SK-N-SH (cell line): ENCODE results near the gene MRPL46. TPM values are rescaled to one million over a fixed set of nuclear protein-coding genes. Genes with fewer than 3 reads are reported as not detected.

Experiments used
- CTCF ChIA-PET: fragments of 300-600, 350-600 bp; formaldehyde crosslinking; extraction: SDS; loops from one replicate; lab custom pipeline; 2021; lab: Yijun Ruan, JAX
- POLR2A ChIA-PET: fragments of 350-600 bp; sonication (Branson Sonifier 250); formaldehyde crosslinking; extraction: SDS; loops from one replicate; lab custom pipeline; 2020; ENCODE audit warnings: antibody characterized with exemption, inconsistent platforms; lab: Yijun Ruan, JAX
- DNase-seq: peaks from one replicate; pipeline ENCODE4 v3.0.0; 2012
- H2AFZ ChIP-seq: fragments of 200-600 bp; sonication (generic); 2 replicates; pipeline ENCODE4 v1.8.1; 2016; ENCODE audit warnings: antibody characterized with exemption, mild to moderate bottlenecking, low read depth
- H3F3A ChIP-seq: fragments of 200-600 bp; sonication (generic); replicated peaks from 2 replicates; pipeline ENCODE3; 2016; ENCODE audit warnings: antibody characterized with exemption, mild to moderate bottlenecking; ENCODE audit not compliant: insufficient read depth
- H3K27ac ChIP-seq, 2 experiments: fragments of 200-500 bp in 1 of 2; fragments of 200-600 bp in 1 of 2; sonication (Bioruptor generic) in 1 of 2; sonication (generic), shearing (Covaris generic) in 1 of 2; 2 replicates each; pipeline versions ENCODE4 v1.5.1 to v1.6.1; 2014 to 2016; ENCODE audit warnings: low read depth in 2 of 2, inconsistent platforms in 1 of 2, low read length in 1 of 2, mild to moderate bottlenecking in 1 of 2, mixed read lengths in 1 of 2
- H3K27me3 ChIP-seq: fragments of 200-600 bp; sonication (generic), shearing (Covaris generic); 2 replicates; pipeline ENCODE4 v1.6.1; 2016; ENCODE audit warnings: mixed run types; ENCODE audit not compliant: insufficient read depth
- H3K36me3 ChIP-seq, 2 experiments: fragments of 200-500 bp in 1 of 2; fragments of 200-600 bp in 1 of 2; sonication (Bioruptor generic) in 1 of 2; sonication (generic) in 1 of 2; replicated peaks in 1 of 2; 2 replicates each; pipeline versions ENCODE3 to v1.5.1; 2014 to 2016; ENCODE audit warnings: low read length in 1 of 2, mild to moderate bottlenecking in 1 of 2; ENCODE audit not compliant: insufficient read depth in 2 of 2, control insufficient read depth in 1 of 2
- H3K4me1 ChIP-seq, 2 experiments: fragments of 200-500 bp in 1 of 2; fragments of 200-600 bp in 1 of 2; sonication (Bioruptor generic) in 1 of 2; sonication (generic), shearing (Covaris generic) in 1 of 2; 2 replicates each; pipeline versions ENCODE4 v1.5.1 to v1.6.1; 2014 to 2016; ENCODE audit warnings: low read depth in 1 of 2, low read length in 1 of 2, mixed run types in 1 of 2; ENCODE audit not compliant: insufficient read depth in 2 of 2, control insufficient read depth in 1 of 2
- H3K4me2 ChIP-seq: fragments of 200-600 bp; sonication (generic), shearing (Covaris generic); 2 replicates; pipeline ENCODE4 v1.6.1; 2017; ENCODE audit warnings: mixed run types
- H3K4me3 ChIP-seq, 2 experiments: fragments of 200-500 bp in 1 of 2; fragments of 200-600 bp in 1 of 2; sonication (Bioruptor generic) in 1 of 2; sonication (generic), shearing (Covaris generic) in 1 of 2; 2 replicates each; pipeline versions ENCODE4 v1.5.1 to v1.8.1; 2014 to 2016; ENCODE audit warnings: low read depth in 2 of 2, inconsistent platforms in 1 of 2, low read length in 1 of 2, mild to moderate bottlenecking in 1 of 2, mixed read lengths in 1 of 2, moderate library complexity in 1 of 2
- H3K79me2 ChIP-seq: fragments of 200-600 bp; sonication (generic); 2 replicates; pipeline ENCODE4 v1.8.1; 2017; ENCODE audit warnings: mild to moderate bottlenecking; ENCODE audit not compliant: insufficient read depth
- H3K9ac ChIP-seq: fragments of 200-600 bp; sonication (generic); 2 replicates; pipeline ENCODE4 v1.6.1; 2017; ENCODE audit warnings: mixed run types
- H3K9me2 ChIP-seq: fragments of 200-600 bp; sonication (generic); 2 replicates; pipeline ENCODE4 v1.6.1; 2017; ENCODE audit warnings: mixed run types
- H3K9me3 ChIP-seq: fragments of 200-600 bp; sonication (generic); 2 replicates; pipeline ENCODE4 v1.6.1; 2017; ENCODE audit warnings: mixed run types, mild to moderate bottlenecking, moderate library complexity
- H4K20me1 ChIP-seq: fragments of 200-600 bp; sonication (generic); 2 replicates; pipeline ENCODE4 v1.6.1; 2017; ENCODE audit warnings: mild to moderate bottlenecking, mixed run types; ENCODE audit not compliant: insufficient read depth
- ELF1 ChIP-seq: IDR thresholded peaks from 2 replicates; pipeline ENCODE4 v1.4.0; 2012
- EZH2phosphoT487 ChIP-seq: fragments of 200-600 bp; sonication (generic); IDR thresholded peaks from 2 replicates; pipeline ENCODE4 v1.6.1; 2017; ENCODE audit warnings: low read depth, mixed run types, mild to moderate bottlenecking, antibody characterized with exemption, moderate library complexity, borderline replicate concordance
- GATA2 ChIP-seq: sonication (generic); formaldehyde crosslinking; IDR thresholded peaks from 2 replicates; pipeline ENCODE4 v1.5.0; 2020; ENCODE audit warnings: mild to moderate bottlenecking, missing genetic modification reagents
- MXI1 ChIP-seq: IDR thresholded peaks from 2 replicates; pipeline ENCODE4 v1.6.1; 2012; ENCODE audit warnings: mild to moderate bottlenecking, low read depth, low read length, improper control_type of control experiment
- NFIC ChIP-seq: IDR thresholded peaks from 2 replicates; pipeline ENCODE4 v1.4.0; 2012; ENCODE audit warnings: borderline replicate concordance
- NRF1 ChIP-seq: IDR thresholded peaks from 2 replicates; pipeline ENCODE4 v1.6.1; 2012; ENCODE audit warnings: low read depth, mild to moderate bottlenecking, low read length
- POLR2AphosphoS5 ChIP-seq: IDR thresholded peaks from 2 replicates; pipeline ENCODE4 v1.6.1; 2012; ENCODE audit warnings: low read depth, low read length
- RCOR1 ChIP-seq: fragments of 150-350 bp; IDR thresholded peaks from 2 replicates; pipeline ENCODE4 v1.6.1; 2017; ENCODE audit warnings: antibody characterized with exemption, low read length
- RXRA ChIP-seq: IDR thresholded peaks from 2 replicates; pipeline ENCODE4 v1.4.0; 2012; ENCODE audit warnings: low read depth, mild to moderate bottlenecking, borderline replicate concordance
- SIN3A ChIP-seq: IDR thresholded peaks from 2 replicates; pipeline ENCODE4 v1.6.1; 2012; ENCODE audit warnings: low read depth, mild to moderate bottlenecking, low read length, moderate library complexity, borderline replicate concordance
- SMC3 ChIP-seq: IDR thresholded peaks from 2 replicates; pipeline ENCODE4 v1.6.1; 2012; ENCODE audit warnings: low read depth, low read length, improper control_type of control experiment
- WGBS: methylation state at CpG from one replicate; pipeline ENCODE4 v1.1.6; 2017; ENCODE audit warnings: low lambda C conversion rate; 5-methylcytosine and 5-hydroxymethylcytosine counted together
- polyA plus RNA-seq, 3 experiments: library from polyadenylated mRNA; depleted of rRNA; stranded (reverse); fragments of >200 nt; gene quantifications; 2 replicates each; pipeline ENCODE4 v1.2.3, GENCODE V29; 2012
- TF ChIP-seq, protein P1 (sequence below): IDR thresholded peaks from 2 replicates; pipeline ENCODE4 v1.6.1; 2012; ENCODE audit warnings: mild to moderate bottlenecking, low read depth, low read length, moderate library complexity
- TF ChIP-seq, protein P2 (sequence below): fragments of 150-350 bp; IDR thresholded peaks from 2 replicates; pipeline ENCODE4 v1.6.1; 2016; ENCODE audit warnings: mild to moderate bottlenecking, low read depth, low read length

Gene MRPL46
- polyA plus RNA-seq, 1 of the 3 experiments (the other 2 are of a cell fraction) = 33.8 TPM

DNA sequence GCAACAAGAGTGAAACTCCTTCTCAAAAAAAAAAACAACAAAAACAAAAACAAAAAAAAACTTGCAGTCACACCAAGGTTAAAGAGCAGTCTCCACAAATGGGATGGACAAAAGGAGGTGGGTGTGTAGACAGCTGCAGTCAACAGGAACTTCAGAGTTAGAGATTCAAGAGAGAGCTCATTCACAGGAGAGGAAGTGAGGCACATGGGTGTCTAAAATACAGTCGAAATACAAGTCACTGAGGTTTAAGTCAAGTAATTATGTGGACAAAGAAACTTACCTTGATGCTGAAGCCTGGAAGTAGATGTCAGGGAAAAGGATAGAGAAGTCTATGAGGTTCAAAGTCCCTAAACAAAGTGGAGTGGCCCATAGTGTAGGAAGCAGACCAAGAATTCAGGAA lies 15.1 kb upstream of the MRPL46 start (continued):
- TF ChIP-seq, protein P1, sequence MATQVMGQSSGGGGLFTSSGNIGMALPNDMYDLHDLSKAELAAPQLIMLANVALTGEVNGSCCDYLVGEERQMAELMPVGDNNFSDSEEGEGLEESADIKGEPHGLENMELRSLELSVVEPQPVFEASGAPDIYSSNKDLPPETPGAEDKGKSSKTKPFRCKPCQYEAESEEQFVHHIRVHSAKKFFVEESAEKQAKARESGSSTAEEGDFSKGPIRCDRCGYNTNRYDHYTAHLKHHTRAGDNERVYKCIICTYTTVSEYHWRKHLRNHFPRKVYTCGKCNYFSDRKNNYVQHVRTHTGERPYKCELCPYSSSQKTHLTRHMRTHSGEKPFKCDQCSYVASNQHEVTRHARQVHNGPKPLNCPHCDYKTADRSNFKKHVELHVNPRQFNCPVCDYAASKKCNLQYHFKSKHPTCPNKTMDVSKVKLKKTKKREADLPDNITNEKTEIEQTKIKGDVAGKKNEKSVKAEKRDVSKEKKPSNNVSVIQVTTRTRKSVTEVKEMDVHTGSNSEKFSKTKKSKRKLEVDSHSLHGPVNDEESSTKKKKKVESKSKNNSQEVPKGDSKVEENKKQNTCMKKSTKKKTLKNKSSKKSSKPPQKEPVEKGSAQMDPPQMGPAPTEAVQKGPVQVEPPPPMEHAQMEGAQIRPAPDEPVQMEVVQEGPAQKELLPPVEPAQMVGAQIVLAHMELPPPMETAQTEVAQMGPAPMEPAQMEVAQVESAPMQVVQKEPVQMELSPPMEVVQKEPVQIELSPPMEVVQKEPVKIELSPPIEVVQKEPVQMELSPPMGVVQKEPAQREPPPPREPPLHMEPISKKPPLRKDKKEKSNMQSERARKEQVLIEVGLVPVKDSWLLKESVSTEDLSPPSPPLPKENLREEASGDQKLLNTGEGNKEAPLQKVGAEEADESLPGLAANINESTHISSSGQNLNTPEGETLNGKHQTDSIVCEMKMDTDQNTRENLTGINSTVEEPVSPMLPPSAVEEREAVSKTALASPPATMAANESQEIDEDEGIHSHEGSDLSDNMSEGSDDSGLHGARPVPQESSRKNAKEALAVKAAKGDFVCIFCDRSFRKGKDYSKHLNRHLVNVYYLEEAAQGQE = no peak
- TF ChIP-seq GATA2 (no peak), SIN3A (no peak)

DNA sequence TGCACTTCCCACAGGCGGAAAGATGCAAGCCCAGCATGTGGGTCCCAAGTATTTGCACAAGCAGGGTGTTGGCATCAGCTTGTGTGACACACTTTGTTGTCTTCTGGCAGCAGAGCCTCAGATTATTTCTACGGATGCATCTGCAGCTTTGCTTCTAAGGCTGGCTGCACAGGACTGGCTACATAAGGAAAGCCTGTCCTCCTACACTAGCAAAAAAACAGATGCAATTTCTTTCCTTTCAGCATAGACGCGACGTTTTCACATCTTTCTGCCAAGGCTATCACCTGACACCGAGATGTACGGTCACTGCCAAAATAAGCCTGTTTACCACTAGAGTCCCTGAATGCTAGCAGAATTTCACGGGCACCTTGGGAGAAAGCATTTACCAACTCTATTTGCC lies 13.8 kb upstream of the MRPL46 start:
- no peak overlapping the region for H3K4me3 ChIP-seq
- no peak for TF ChIP-seq ELF1
- TF ChIP-seq RXRA = no peak
- no peak for TF ChIP-seq SMC3
- no peak for TF ChIP-seq RCOR1
- no peak for TF ChIP-seq GATA2
- TF ChIP-seq, protein P2, sequence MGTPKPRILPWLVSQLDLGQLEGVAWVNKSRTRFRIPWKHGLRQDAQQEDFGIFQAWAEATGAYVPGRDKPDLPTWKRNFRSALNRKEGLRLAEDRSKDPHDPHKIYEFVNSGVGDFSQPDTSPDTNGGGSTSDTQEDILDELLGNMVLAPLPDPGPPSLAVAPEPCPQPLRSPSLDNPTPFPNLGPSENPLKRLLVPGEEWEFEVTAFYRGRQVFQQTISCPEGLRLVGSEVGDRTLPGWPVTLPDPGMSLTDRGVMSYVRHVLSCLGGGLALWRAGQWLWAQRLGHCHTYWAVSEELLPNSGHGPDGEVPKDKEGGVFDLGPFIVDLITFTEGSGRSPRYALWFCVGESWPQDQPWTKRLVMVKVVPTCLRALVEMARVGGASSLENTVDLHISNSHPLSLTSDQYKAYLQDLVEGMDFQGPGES = no peak
- no peak for TF ChIP-seq NRF1
- no peak for TF ChIP-seq EZH2phosphoT487
- TF ChIP-seq NFIC = no peak
- no peak for TF ChIP-seq POLR2AphosphoS5
- TF ChIP-seq MXI1 = no peak
- TF ChIP-seq, all 33 proteins: peak for 0
- H3K27ac ChIP-seq = no peak overlapping the region
- H3K9ac ChIP-seq = no peak overlapping the region
- 85% methylated on average over 8 of the region's 8 CpGs for WGBS
- CTCF ChIA-PET = interaction anchor here (0.7 to 4.7 kb wide), 3 partner anchors 8 to 134 kb away, joined by 3 to 44 read pairs (median 3); no protein-coding TSS in a partner anchor
- no peaks in the 10 kb centered on the region for H4K20me1 ChIP-seq
- H3K9me2 ChIP-seq = no peaks in the 10 kb centered on the region
- POLR2A ChIA-PET = interaction anchor here (1.5 kb wide), 1 partner anchor 14 kb away, joined by 3 read pairs; the partner anchor contains the start of genes MRPL46 and MRPS11
- DNase-seq = no peak
- no peak overlapping the region for H3K4me2 ChIP-seq
- H3K79me2 ChIP-seq = no peaks in the 10 kb centered on the region
- H3F3A ChIP-seq = peaks cover 3% of the 10 kb centered on the region
- H3K27me3 ChIP-seq = no peaks in the 10 kb centered on the region
- H3K36me3 ChIP-seq = peaks cover 10 to 17% of the 10 kb centered on the region in 2 experiments
- no peaks in the 10 kb centered on the region for H3K9me3 ChIP-seq
- peaks cover 0 to 3% of the 10 kb centered on the region in 2 experiments; a peak in 1 of 4 replicates for H3K4me1 ChIP-seq
- H2AFZ ChIP-seq = no peak overlapping the region
